Stomach smooth muscle (tissue), 2 donors: ENCODE results near the gene ETHE1.
A peak's percentile ranks its signal among the peaks of the same experiment; 100 is the strongest.

Experiments
- H3K27ac ChIP-seq: one replicate; pipeline ENCODE4 v1.7.0; 2013; ENCODE audit warnings: mild to moderate bottlenecking, low read length, inconsistent platforms
- H3K27me3 ChIP-seq, 2 donors: one replicate each; pipeline ENCODE4 v1.7.0; 2013; ENCODE audit warnings: low read length in 2 of 2; ENCODE audit not compliant: insufficient read depth in 2 of 2, control insufficient read depth in 1 of 2
- H3K36me3 ChIP-seq, 2 donors: one replicate each; pipeline ENCODE4 v1.7.0; 2013; ENCODE audit warnings: low read length in 2 of 2; ENCODE audit not compliant: control insufficient read depth in 2 of 2, insufficient read depth in 2 of 2
- H3K4me1 ChIP-seq: one replicate; pipeline ENCODE4 v1.7.0; 2013; ENCODE audit warnings: low read length; ENCODE audit not compliant: control insufficient read depth, insufficient read depth
- H3K4me3 ChIP-seq, 2 donors: one replicate each; pipeline ENCODE4 v1.7.0; 2013; ENCODE audit warnings: low read length in 2 of 2
- H3K9ac ChIP-seq, 2 donors: one replicate each; pipeline ENCODE4 v1.7.0; 2013; ENCODE audit warnings: low read length in 2 of 2, mild to moderate bottlenecking in 1 of 2
- H3K9me3 ChIP-seq, 2 donors: one replicate each; pipeline ENCODE4 v1.7.0; 2013; ENCODE audit warnings: low read length in 2 of 2; ENCODE audit not compliant: control insufficient read depth in 2 of 2
- donor health status: healthy.
- donor health status: Pancreatic carcinoma.

Gene ETHE1

DNA sequence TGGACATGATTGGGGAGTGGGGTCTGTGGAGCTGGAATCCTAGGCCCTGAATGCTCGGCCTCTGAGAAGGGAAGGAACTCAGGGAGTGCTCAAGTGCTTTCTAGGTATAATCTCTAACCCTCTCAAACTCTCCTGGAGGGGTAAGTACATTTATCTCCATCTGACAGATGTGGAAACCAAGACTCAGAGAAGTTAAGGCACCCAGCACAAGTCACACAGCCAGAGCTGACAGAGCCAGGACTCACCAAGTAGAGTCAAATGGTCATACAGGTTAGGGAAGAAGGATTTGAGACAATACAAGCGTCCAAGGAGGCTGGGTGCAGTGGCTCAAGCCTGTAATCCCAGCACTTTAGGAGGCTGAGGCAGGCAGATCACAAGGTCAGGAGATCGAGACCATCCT lies 48.7 kb downstream of the ETHE1 start:
- Histone ChIP-seq H3K4me3 (no peak overlapping the region), H3K9ac (no peak overlapping the region), H3K9me3 (no peaks in the 10 kb centered on the region), H3K27ac (no peak overlapping the region), H3K4me1 (peaks cover 12% of the 10 kb centered on the region), H3K27me3 (no peaks in the 10 kb centered on the region), H3K36me3 (peaks cover 0 to 8% of the 10 kb centered on the region in 2 donors)

DNA sequence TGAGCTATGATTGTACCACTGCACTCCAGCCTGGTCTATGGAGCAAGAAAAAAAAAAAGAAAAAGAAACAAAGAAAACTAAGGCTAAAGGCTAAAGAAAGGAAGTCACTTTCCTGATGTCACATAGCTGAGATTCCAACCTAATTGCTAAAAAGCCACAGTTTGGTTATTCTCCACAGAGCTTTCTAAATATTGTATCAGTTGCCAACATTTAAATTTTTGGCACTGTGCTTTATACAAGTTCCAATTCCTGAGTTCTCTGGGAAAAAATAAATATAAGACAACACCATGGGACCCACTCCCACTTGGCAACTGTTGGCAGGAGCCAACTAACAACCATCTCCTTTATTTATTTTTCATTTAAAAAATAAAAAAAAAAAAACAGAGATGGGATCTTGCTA lies 50.4 kb downstream of the ETHE1 start:
- Histone ChIP-seq H3K4me1 (peaks cover 12% of the 10 kb centered on the region), H3K36me3 (peaks cover 0 to 6% of the 10 kb centered on the region in 2 donors), H3K27me3 (no peaks in the 10 kb centered on the region), H3K4me3 (no peak overlapping the region), H3K27ac (no peak overlapping the region), H3K9me3 (no peaks in the 10 kb centered on the region), H3K9ac (no peak overlapping the region)

DNA sequence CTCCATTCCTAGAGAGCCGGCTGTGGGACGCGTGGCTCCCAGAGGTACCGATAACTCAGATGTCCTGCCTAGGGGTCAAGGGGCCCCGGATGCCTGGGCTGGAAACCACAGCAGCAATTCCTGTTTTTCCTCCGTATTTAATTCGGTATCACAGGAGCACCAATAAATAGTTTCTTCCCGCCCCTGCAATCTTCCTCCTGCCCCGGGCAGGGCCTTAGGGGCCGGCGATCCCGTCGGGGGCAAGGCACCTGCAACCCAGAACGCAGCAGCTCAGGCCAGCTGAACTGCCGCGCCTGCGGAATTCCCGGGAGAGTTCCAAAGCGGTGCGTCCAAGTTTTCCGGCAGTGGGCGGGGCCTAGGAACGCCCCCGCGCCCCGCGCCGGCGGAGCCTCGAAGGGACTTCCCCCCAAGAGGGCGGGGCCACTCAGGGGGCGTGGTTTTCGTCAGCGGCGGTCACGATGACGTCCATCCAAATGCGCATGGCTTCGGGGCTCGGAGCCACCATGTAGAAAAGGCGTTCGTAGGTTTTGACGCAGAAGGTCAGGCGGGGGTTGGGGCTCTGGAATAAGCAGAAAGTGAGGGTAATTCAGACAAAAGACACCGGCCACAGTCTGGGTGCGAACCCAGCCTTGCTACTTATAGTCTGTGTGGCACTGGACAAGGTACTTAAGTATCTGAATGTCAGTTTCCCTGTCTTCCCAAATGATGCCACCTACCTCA lies 51.9 kb downstream of the ETHE1 start:
- Histone ChIP-seq H3K9ac (peak overlapping the region; percentile 79 to 81), H3K4me1 (peaks cover 12% of the 10 kb centered on the region), H3K27ac (peak overlapping the region; percentile 84), H3K9me3 (no peaks in the 10 kb centered on the region), H3K27me3 (no peaks in the 10 kb centered on the region), H3K4me3 (peak overlapping the region; percentile 76 to 78), H3K36me3 (peaks cover 0 to 4% of the 10 kb centered on the region in 2 donors)

DNA sequence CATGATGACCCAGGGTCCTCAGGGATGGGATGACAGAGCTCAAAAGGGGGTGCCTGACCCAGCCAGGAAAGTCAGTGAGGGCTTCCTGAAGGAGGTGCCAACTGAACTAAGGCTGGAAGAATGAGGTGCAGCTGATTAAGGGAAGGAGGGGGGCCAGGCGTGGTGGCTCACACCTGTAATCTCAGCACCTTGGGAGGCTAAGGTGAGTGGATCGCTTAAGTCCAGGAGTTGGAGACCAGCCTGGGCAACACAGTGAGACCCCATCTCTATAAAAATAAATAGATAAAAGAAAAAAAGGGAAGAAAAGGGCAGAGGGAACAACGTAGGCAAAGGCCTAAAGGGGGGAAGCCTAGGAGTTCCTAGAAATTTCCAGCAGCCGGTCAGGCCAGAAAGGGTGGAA lies 52.5 kb downstream of the ETHE1 start:
- Histone ChIP-seq H3K4me1 (peaks cover 12% of the 10 kb centered on the region), H3K9me3 (no peaks in the 10 kb centered on the region), H3K27me3 (no peaks in the 10 kb centered on the region), H3K9ac (peak overlapping the region; percentile 74 to 81), H3K27ac (peak overlapping the region; percentile 84), H3K36me3 (peaks cover 0 to 4% of the 10 kb centered on the region in 2 donors), H3K4me3 (peak overlapping the region; percentile 76 to 78)

DNA sequence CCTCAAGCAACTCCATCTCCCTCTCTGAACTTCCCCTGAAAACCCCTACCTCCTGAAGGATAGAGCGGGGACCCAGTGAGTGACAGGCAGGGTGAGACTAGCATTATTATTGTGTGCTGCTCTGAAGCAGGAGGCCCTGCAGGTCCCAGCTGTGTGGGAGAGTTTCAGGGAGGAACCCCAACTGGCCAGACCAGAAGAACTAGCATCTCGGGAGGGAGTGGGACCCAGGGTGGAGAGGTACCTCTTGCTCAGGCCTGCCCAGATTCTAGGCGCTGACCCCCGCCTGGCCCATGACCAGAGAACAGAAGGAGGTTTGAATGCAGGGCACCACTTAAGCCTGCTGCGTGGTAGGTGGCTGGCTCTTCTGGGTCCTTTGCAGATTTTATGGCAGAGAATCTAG lies 55.9 kb downstream of the ETHE1 start:
- Histone ChIP-seq H3K4me3 (no peak overlapping the region), H3K27ac (no peak overlapping the region), H3K9ac (no peak overlapping the region), H3K27me3 (no peaks in the 10 kb centered on the region), H3K9me3 (no peaks in the 10 kb centered on the region), H3K4me1 (peaks cover 12% of the 10 kb centered on the region), H3K36me3 (no peaks in the 10 kb centered on the region)

DNA sequence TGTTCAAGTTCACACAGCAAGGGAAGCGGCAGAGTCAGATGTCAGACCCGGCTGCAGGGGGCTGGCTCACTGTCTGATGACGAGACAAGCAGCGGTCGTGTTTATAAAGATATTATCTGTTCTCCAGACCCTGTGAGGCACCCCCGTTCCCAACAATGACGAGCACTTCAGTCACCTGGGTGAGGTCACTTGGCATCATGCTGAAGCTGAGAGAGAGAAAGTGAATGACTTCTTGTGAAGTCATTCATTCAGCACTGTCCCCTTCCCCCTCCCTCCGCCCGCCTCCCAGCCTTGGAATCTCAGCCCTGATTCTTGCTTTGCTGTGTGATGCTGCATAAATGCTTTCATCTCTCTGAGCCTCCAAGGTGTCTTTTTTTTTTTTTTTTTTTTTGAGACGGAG lies 56.7 kb downstream of the ETHE1 start:
- H3K36me3 ChIP-seq = no peaks in the 10 kb centered on the region
- no peak overlapping the region for H3K27ac ChIP-seq
- no peak overlapping the region for H3K9ac ChIP-seq
- H3K4me1 ChIP-seq = peaks cover 12% of the 10 kb centered on the region
- no peak overlapping the region for H3K4me3 ChIP-seq
- no peaks in the 10 kb centered on the region for H3K27me3 ChIP-seq
- H3K9me3 ChIP-seq = no peaks in the 10 kb centered on the region

DNA sequence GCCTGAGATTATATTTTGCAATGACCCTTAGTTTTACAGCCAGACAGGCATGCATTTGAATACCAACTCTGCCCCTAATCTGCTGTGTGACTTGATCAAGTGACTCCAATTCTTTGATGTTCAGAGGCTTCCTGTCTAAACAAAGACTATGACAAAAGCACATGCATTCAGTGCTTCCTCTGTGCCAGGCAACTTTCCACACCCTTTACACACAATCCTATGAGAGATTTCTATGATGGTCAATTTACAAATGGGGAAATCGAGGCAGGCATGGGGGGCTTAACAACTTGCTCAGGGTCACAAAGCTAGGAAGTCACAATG lies 57.9 kb downstream of the ETHE1 start:
- no peak overlapping the region for H3K27ac ChIP-seq
- no peaks in the 10 kb centered on the region for H3K36me3 ChIP-seq
- no peaks in the 10 kb centered on the region for H3K9me3 ChIP-seq
- H3K9ac ChIP-seq = no peak overlapping the region
- H3K4me3 ChIP-seq = no peak overlapping the region
- H3K4me1 ChIP-seq = peaks cover 8% of the 10 kb centered on the region
- no peaks in the 10 kb centered on the region for H3K27me3 ChIP-seq

DNA sequence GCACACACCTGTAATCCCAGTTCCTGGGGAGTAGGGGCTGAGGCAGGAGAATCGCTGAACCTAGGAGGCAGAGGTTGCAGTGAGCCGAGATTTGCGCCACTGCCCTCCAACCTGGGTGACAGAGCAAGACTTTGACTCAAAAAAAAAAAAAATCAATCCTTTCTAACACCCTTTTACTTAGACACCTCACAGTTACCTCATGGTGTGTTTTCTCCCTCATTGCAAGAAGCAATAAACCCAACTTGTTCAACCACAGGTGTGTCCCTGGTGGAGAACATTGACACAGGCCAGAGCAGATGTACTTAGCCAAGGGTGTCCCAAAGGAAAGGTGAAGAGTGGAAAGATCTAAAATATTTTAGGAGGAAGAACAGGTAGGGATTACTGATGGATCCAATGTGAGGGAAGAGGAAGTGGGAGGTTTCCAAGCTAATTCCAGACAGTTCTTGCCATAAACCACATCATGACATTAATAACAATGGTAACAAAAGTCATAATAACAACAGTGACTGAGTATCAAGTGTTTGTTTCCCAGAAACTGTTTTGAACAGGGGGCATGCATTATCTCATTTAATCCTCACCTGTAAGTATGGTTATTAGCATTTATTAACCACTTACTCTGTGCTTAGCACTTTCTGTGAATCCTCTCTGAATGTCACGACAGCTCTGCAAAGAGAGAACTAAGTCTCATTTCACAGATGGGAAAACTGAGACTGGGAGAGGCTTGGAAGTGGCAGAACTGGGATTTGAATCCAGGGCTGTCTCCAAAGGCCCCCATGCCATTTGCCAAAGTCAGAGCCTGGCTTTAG lies 58.4 kb downstream of the ETHE1 start:
- H3K4me1 ChIP-seq = peaks cover 12% of the 10 kb centered on the region
- H3K27me3 ChIP-seq = no peaks in the 10 kb centered on the region
- no peak overlapping the region for H3K27ac ChIP-seq
- no peak overlapping the region for H3K4me3 ChIP-seq
- H3K9ac ChIP-seq = no peak overlapping the region
- H3K9me3 ChIP-seq = no peaks in the 10 kb centered on the region
- no peaks in the 10 kb centered on the region for H3K36me3 ChIP-seq

DNA sequence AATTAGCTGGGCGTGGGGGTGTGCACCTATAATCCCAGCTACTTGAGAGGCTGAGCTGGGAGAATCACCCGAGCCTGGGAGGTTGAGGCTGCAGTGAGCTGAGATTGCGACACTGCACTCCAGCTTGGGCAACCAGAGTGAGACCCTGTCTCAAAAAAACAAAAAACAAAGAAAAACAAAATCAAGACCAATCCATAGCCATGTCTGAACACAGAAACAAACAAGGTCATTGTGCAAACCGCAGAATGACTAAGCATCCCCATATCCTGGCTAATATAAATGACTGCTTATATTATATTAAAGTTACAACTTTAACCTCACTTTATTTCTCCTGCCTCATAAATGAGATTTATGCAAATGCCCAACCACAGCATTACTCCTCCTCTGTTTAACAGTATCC lies 59.3 kb downstream of the ETHE1 start:
- Histone ChIP-seq H3K9me3 (no peaks in the 10 kb centered on the region), H3K27ac (no peak overlapping the region), H3K4me1 (peaks cover 15% of the 10 kb centered on the region), H3K4me3 (no peak overlapping the region), H3K9ac (no peak overlapping the region), H3K36me3 (no peaks in the 10 kb centered on the region), H3K27me3 (no peaks in the 10 kb centered on the region)

DNA sequence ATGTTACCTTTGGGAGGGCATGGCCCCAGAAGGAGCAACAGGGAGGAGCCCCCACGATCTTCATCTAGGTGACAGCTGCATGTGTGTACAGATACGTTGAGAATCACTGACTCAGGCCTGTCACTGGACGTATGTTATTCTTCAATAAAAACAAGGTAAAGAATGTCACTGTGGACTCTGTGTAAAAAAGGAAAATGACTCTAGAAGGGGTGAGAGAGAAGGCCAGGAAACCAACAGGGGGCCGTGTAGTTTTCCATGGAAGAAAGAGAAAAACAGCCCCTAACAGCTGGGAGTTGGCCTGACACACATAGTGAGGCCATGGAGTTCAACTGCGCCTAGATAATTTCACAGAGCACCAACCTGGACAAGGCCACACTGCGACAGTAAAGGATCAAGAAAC lies 59.7 kb downstream of the ETHE1 start:
- Histone ChIP-seq H3K27ac (no peak overlapping the region), H3K27me3 (no peaks in the 10 kb centered on the region), H3K4me1 (peaks cover 16% of the 10 kb centered on the region), H3K9me3 (no peaks in the 10 kb centered on the region), H3K36me3 (no peaks in the 10 kb centered on the region), H3K4me3 (no peak overlapping the region), H3K9ac (no peak overlapping the region)

DNA sequence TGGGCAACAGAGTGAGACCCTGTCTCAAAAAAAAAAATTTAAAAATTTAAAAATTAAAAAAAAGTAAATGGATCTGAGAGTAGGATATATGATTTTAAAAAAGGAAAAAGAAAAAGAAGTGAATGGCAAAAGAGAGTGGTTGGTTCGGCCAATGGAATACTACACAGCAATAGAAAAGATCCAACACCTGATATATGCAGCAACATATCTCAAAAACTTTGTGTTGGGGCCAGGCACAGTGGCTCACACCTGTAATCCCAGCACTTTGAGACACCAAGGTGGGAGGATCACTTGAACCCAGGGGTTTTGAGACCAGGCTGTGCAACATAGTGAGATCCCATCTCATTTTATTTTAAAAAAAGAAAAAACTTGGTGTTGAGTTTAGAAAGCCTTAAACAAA lies 60.2 kb downstream of the ETHE1 start:
- Histone ChIP-seq H3K27me3 (no peaks in the 10 kb centered on the region), H3K36me3 (no peaks in the 10 kb centered on the region), H3K9me3 (no peaks in the 10 kb centered on the region), H3K9ac (no peak overlapping the region), H3K4me3 (no peak overlapping the region), H3K4me1 (peaks cover 16% of the 10 kb centered on the region), H3K27ac (no peak overlapping the region)
